Coronary artery (tissue), 2 donors: Measurements from ENCODE around the gene SEC22C.

Experiments
- DNase-seq: peaks from one replicate; pipeline ENCODE4 v3.0.0-alpha.2; 2017; ENCODE audit warnings: low spot score
- H3K27ac ChIP-seq, 2 donors: fragments of 200-600 bp; sonication (generic); one replicate each; pipeline ENCODE4 v1.5.1; 2016 to 2019
- H3K4me3 ChIP-seq: fragments of 200-600 bp; sonication (generic); 2 replicates; pipeline ENCODE4 v1.5.1; 2016; ENCODE audit warnings: mild to moderate bottlenecking, moderate library complexity
- TF ChIP-seq, protein P1 (sequence below): fragments of 200-600 bp; sonication (generic); IDR thresholded peaks from one replicate; pipeline ENCODE4 v1.5.1; 2019; ENCODE audit warnings: antibody characterized with exemption

SEC22C gene

DNA sequence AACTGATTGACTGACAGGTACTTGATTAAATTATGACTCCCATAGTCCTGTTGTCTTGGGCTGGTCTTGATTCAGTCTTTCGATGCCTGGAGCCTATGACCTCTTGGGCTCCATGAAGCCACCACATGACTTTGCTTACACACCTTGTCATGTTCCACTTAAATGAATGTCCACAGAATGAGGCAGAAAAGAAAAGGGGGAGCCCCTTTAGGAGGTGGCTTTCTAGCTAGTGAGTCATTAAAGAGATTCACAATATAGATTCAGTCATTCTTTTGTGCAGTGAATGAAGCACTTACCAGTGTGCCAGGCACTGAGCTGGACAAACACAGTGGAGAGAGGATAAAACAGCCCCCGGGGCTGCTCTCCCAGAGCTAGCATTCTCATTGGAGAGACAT is 62.2 kb downstream of the SEC22C start:
- DNase-seq: no peak
- TF ChIP-seq, protein P1, sequence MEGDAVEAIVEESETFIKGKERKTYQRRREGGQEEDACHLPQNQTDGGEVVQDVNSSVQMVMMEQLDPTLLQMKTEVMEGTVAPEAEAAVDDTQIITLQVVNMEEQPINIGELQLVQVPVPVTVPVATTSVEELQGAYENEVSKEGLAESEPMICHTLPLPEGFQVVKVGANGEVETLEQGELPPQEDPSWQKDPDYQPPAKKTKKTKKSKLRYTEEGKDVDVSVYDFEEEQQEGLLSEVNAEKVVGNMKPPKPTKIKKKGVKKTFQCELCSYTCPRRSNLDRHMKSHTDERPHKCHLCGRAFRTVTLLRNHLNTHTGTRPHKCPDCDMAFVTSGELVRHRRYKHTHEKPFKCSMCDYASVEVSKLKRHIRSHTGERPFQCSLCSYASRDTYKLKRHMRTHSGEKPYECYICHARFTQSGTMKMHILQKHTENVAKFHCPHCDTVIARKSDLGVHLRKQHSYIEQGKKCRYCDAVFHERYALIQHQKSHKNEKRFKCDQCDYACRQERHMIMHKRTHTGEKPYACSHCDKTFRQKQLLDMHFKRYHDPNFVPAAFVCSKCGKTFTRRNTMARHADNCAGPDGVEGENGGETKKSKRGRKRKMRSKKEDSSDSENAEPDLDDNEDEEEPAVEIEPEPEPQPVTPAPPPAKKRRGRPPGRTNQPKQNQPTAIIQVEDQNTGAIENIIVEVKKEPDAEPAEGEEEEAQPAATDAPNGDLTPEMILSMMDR: no peak
- Histone ChIP-seq H3K4me3 (no peak overlapping the region), H3K27ac (no peak overlapping the region)

DNA sequence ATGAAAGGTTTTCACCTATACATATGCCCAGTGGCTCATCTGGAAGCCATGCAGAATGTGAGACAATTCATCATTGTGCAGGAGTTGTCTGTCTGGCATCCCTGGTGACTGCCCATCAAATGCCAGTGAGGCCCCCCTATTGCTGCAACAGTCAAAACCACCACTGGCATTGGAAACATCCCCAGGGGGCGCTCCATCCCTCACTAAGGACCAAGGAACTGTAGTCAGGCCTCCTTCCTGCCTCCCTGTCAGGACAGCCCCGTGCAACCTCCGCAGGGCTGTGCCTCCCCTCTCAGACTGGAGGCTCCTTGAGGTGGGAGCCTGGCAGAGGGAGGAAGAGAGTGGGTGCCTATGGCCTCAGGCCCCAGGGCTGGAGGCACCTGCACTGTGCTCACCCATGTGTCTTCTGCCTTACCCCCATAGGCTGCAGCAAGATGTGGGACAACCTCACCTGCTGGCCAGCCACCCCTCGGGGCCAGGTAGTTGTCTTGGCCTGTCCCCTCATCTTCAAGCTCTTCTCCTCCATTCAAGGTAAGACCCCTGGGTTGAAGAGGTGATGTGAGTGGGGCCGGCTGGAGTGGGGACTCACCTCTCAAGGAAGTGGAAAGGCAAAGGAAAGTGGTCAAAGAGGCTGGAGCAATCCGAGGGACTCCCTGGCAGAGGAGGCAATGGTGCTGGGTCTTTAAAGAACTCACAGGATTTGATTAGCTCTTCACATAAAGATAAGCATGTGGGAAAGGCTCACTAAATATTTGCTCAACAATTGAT is 62.8 kb downstream of the SEC22C start:
- no peak for DNase-seq
- TF ChIP-seq, protein P1: no peak
- no peak overlapping the region for H3K27ac ChIP-seq
- no peak overlapping the region for H3K4me3 ChIP-seq

- H3K27ac ChIP-seq: peak overlapping the region; percentile 83 to 89
These were observed 64.7 kb downstream of the SEC22C start for GRCh38 chr3:42517117-42517516.

GRCh38 chr3:42516443-42516842 is 65.3 kb downstream of the SEC22C start:
- no peak for DNase-seq
- TF ChIP-seq, protein P1: no peak
- H3K4me3 ChIP-seq: no peak overlapping the region
- peak overlapping the region; percentile 83 to 89 for H3K27ac ChIP-seq

More at GRCh38 chr3:42517117-42517516, 64.7 kb downstream of the SEC22C start:
- TF ChIP-seq, protein P1: no peak
- H3K4me3 ChIP-seq: no peak overlapping the region
- no peak for DNase-seq

GRCh38 chr3:42515976-42516375 is 65.8 kb downstream of the SEC22C start:
- H3K27ac ChIP-seq: peak overlapping the region; percentile 83 to 89
- TF ChIP-seq, protein P1: no peak
- DNase-seq: no peak
- no peak overlapping the region for H3K4me3 ChIP-seq

DNA sequence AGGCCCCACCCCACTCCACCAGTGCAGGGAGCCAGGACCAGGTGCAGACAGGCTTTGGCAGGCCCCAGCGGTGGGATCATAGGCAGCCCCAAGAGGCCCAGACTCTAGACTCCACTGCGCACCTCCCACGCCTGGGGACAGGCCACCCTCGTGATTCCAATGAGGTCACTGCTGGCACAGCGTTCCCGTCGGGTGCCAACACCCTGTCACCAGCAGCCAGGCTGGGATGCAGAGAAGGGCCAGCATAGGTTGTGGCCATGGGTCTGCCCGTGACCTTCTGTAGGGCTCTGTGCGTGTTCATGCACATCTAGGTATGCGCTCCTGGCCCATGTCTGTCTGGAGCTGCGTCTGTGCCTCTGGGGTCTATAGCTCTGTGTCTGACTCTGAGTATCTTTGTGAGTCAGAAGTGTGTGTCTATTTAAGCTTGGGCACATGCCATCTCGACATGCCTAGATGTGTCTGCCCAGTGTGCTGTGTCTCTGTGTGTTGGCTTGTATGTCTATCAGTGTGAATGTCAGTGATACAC is 66.3 kb downstream of the SEC22C start:
- Histone ChIP-seq H3K27ac (peak overlapping the region; percentile 83 to 89), H3K4me3 (no peak overlapping the region)
- peak; percentile 89 for DNase-seq
- TF ChIP-seq, protein P1: no peak

GRCh38 chr3:42514876-42515275 is 66.9 kb downstream of the SEC22C start:
- DNase-seq: no peak
- Histone ChIP-seq H3K4me3 (no peak overlapping the region), H3K27ac (peak overlapping the region; percentile 83 to 89)
- TF ChIP-seq, protein P1: no peak
